WTC11 (cell line): ENCODE measurements around the gene TAF4.

ENCODE experiments used
- CBFB ChIP-seq: sonication (generic); formaldehyde crosslinking; IDR thresholded peaks from 2 replicates; pipeline ENCODE4 v1.8.1; 2022; ENCODE audit warnings: mild to moderate bottlenecking, low read depth, missing genetic modification reagents
- CREB1 ChIP-seq: sonication (generic); formaldehyde crosslinking; IDR thresholded peaks from 2 replicates; pipeline ENCODE4 v1.8.0; 2023; ENCODE audit warnings: mild to moderate bottlenecking, missing genetic modification reagents
- CREM ChIP-seq: sonication (generic); formaldehyde crosslinking; IDR thresholded peaks from 2 replicates; pipeline ENCODE4 v1.8.1; 2022; ENCODE audit warnings: mild to moderate bottlenecking, missing genetic modification reagents, moderate library complexity
- CTCF ChIP-seq: fragments of 200-600 bp; IDR thresholded peaks from 2 replicates; pipeline ENCODE4 v1.8.0; 2022; ENCODE audit warnings: antibody characterized with exemption
- IRF2 ChIP-seq: sonication (generic); formaldehyde crosslinking; IDR thresholded peaks from 2 replicates; pipeline ENCODE4 v1.8.0; 2022; ENCODE audit warnings: low read depth, missing genetic modification reagents, borderline replicate concordance
- SP1 ChIP-seq: sonication (generic); formaldehyde crosslinking; conservative IDR thresholded peaks from 2 replicates; pipeline ENCODE4 v1.8.1; 2022; ENCODE audit warnings: missing genetic modification reagents
- TF ChIP-seq, protein P1 (sequence below): sonication (generic); formaldehyde crosslinking; IDR thresholded peaks from 2 replicates; pipeline ENCODE4 v1.8.1; 2023; ENCODE audit warnings: mild to moderate bottlenecking, moderate library complexity, missing genetic modification reagents
- TF ChIP-seq, protein P2 (sequence below): fragments of 250-450 bp; sonication (Bioruptor Pico); IDR thresholded peaks from 2 replicates; pipeline ENCODE4 v1.9.0; 2021; ENCODE audit warnings: mild to moderate bottlenecking
- TF ChIP-seq, protein P3 (sequence below): sonication (generic); formaldehyde crosslinking; IDR thresholded peaks from 2 replicates; pipeline ENCODE4 v1.8.0; 2022; ENCODE audit warnings: mild to moderate bottlenecking, missing genetic modification reagents

DNA sequence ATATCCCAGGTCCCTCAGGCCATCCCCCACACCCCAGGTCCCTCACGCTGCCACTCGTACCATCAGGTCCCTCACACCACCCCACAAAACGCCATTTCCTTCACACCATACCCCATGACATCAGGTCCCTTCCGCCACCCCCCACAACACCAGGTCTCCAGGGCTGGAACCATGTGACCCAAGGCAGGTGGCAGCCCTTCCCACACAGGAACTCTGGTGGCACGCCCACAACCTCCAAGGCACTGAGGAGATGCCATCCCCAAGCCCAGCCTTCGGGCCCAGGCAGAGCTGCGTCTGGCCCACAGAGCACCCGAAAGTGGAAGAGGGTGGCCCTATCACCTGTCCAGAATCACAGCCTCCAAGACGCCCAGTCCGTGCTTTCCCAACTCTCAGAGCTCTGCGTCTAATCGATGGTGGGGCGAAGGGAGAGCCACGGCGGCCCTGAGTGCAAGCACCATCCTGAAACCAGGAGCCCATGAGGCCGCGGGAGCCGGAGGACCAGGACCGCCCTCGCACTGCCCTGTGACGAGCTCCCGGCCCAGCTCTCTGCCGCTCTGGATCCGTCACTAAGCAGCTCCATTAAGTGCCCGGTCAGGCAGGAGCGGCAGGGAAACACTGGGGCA is 12.7 kb downstream of the TAF4 start:
- TF ChIP-seq, protein P1, sequence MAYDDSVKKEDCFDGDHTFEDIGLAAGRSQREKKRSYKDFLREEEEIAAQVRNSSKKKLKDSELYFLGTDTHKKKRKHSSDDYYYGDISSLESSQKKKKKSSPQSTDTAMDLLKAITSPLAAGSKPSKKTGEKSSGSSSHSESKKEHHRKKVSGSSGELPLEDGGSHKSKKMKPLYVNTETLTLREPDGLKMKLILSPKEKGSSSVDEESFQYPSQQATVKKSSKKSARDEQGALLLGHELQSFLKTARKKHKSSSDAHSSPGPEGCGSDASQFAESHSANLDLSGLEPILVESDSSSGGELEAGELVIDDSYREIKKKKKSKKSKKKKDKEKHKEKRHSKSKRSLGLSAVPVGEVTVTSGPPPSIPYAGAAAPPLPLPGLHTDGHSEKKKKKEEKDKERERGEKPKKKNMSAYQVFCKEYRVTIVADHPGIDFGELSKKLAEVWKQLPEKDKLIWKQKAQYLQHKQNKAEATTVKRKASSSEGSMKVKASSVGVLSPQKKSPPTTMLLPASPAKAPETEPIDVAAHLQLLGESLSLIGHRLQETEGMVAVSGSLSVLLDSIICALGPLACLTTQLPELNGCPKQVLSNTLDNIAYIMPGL (CRISPR knock-in tag) = no peak
- TF ChIP-seq CTCF (no peak), CREB1 (CRISPR knock-in tag) (no peak), SP1 (CRISPR knock-in tag) (no peak), IRF2 (no peak), CBFB (CRISPR knock-in tag) (no peak), CREM (CRISPR knock-in tag) (no peak)
- TF ChIP-seq, protein P2, sequence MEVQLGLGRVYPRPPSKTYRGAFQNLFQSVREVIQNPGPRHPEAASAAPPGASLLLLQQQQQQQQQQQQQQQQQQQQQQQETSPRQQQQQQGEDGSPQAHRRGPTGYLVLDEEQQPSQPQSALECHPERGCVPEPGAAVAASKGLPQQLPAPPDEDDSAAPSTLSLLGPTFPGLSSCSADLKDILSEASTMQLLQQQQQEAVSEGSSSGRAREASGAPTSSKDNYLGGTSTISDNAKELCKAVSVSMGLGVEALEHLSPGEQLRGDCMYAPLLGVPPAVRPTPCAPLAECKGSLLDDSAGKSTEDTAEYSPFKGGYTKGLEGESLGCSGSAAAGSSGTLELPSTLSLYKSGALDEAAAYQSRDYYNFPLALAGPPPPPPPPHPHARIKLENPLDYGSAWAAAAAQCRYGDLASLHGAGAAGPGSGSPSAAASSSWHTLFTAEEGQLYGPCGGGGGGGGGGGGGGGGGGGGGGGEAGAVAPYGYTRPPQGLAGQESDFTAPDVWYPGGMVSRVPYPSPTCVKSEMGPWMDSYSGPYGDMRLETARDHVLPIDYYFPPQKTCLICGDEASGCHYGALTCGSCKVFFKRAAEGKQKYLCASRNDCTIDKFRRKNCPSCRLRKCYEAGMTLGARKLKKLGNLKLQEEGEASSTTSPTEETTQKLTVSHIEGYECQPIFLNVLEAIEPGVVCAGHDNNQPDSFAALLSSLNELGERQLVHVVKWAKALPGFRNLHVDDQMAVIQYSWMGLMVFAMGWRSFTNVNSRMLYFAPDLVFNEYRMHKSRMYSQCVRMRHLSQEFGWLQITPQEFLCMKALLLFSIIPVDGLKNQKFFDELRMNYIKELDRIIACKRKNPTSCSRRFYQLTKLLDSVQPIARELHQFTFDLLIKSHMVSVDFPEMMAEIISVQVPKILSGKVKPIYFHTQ (CRISPR knock-in tag) = no peak
- TF ChIP-seq, protein P3, sequence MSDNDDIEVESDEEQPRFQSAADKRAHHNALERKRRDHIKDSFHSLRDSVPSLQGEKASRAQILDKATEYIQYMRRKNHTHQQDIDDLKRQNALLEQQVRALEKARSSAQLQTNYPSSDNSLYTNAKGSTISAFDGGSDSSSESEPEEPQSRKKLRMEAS (CRISPR knock-in tag) = no peak
